Stimulated activated CD8-positive, alpha-beta memory T cell treated with anti-CD3 and anti-CD28 coated beads, Interleukin-2, amount 100 ng/mL, for 1 hour (primary cell): ENCODE results near the gene TAF12.
"Not testable (repeated sequence)": the region's sequence is repeated elsewhere in the genome, so short reads cannot be mapped to it uniquely, and the experiment has no call there.

Source experiments
- DNase-seq, 2 donors: peaks; one replicate each; pipeline ENCODE4 v3.0.0-alpha.2; 2020; ENCODE audit warnings: low read depth in 2 of 2

TAF12 gene

GRCh38 chr1:28645406-28645805 is 2.5 kb upstream of the TAF12 start:
- not testable (repeated sequence) for DNase-seq

- DNase-seq, result no peak
These were observed 1.6 kb upstream of the TAF12 start for GRCh38 chr1:28644494-28644893.

- no peak for DNase-seq
These were observed 616 bp downstream of the TAF12 start for GRCh38 chr1:28642056-28642846.

GRCh38 chr1:28640766-28641165 is 2.1 kb downstream of the TAF12 start:
- DNase-seq, result no peak

GRCh38 chr1:28632560-28632959 is 10.3 kb downstream of the TAF12 start:
- DNase-seq, result no peak

GRCh38 chr1:28631713-28632112 is 11.2 kb downstream of the TAF12 start:
- no peak for DNase-seq

- DNase-seq, result no peak
These were observed 29.7 kb downstream of the TAF12 start for GRCh38 chr1:28613175-28613574.

- DNase-seq, result no peak
These were observed 36.1 kb downstream of the TAF12 start for GRCh38 chr1:28606771-28607170.

GRCh38 chr1:28604962-28605361 is 37.9 kb downstream of the TAF12 start:
- DNase-seq, result no peak

GRCh38 chr1:28604411-28604810 is 38.5 kb downstream of the TAF12 start:
- no peak for DNase-seq

- DNase-seq, result no peak
These were observed 40.1 kb downstream of the TAF12 start for GRCh38 chr1:28602536-28603439.

GRCh38 chr1:28601696-28602095 is 41.2 kb downstream of the TAF12 start:
- DNase-seq, result no peak

- DNase-seq, result not testable (repeated sequence)
These were observed 46.6 kb downstream of the TAF12 start for GRCh38 chr1:28596276-28596675.

- no peak for DNase-seq
These were observed 47.3 kb downstream of the TAF12 start for GRCh38 chr1:28595412-28596191.

GRCh38 chr1:28594686-28595411 is 48.0 kb downstream of the TAF12 start:
- not testable (repeated sequence) for DNase-seq

GRCh38 chr1:28593988-28594356 is 48.9 kb downstream of the TAF12 start:
- not testable (repeated sequence) for DNase-seq

GRCh38 chr1:28592321-28593071 is 50.4 kb downstream of the TAF12 start:
- no peak for DNase-seq

GRCh38 chr1:28591708-28592320 is 51.1 kb downstream of the TAF12 start, which contains the start of gene RAB42:
Gene RAB42, plus strand, starts transcription at chr1:28592265. Its CDS starts 247 bp downstream, at chr1:28592512.
- no peak for DNase-seq

GRCh38 chr1:28586585-28587391 is 56.1 kb downstream of the TAF12 start:
- not testable (repeated sequence) for DNase-seq
